Large intestine (tissue), 3 donors: ENCODE data around the gene GGA1. TPM values are rescaled to one million over a fixed set of nuclear protein-coding genes. Genes with fewer than 3 reads are reported as not detected.

Experiments
- DNase-seq, 2 donors: peaks; one replicate each; pipeline versions ENCODE4 v3.0.0 to v3.0.0-alpha.2; 2013
- H3K27ac ChIP-seq: one replicate; pipeline ENCODE4 v1.5.1; 2013; ENCODE audit warnings: low read length
- H3K27me3 ChIP-seq: 2 replicates; pipeline ENCODE4 v1.6.1; 2013; ENCODE audit warnings: low read length; ENCODE audit not compliant: control insufficient read depth, insufficient read depth
- H3K36me3 ChIP-seq: 2 replicates; pipeline ENCODE4 v1.6.1; 2013; ENCODE audit warnings: low read length; ENCODE audit not compliant: control insufficient read depth, insufficient read depth
- H3K4me1 ChIP-seq: one replicate; pipeline ENCODE4 v1.6.1; 2013; ENCODE audit warnings: low read length; ENCODE audit not compliant: control insufficient read depth, insufficient read depth
- H3K4me3 ChIP-seq: one replicate; pipeline ENCODE4 v1.5.1; 2013; ENCODE audit warnings: low read length
- H3K9me3 ChIP-seq: one replicate; pipeline ENCODE4 v1.6.1; 2013; ENCODE audit warnings: mild to moderate bottlenecking, low read depth, low read length, moderate library complexity; ENCODE audit not compliant: control insufficient read depth
- WGBS: methylation state at CpG from one replicate; pipeline ENCODE4 v1.1.5; 2013; ENCODE audit warnings: low lambda C conversion rate; ENCODE audit not compliant: insufficient coverage; 5-methylcytosine and 5-hydroxymethylcytosine counted together
- polyA plus RNA-seq: library from polyadenylated mRNA; unstranded; fragments of 120-200 nt; gene quantifications from one replicate; pipeline ENCODE4 v1.2.1, GENCODE V29; 2013

GGA1 gene
- polyA plus RNA-seq, 1 donor = 49.7 TPM

- no peaks in the 10 kb centered on the region for H3K9me3 ChIP-seq
- DNase-seq = peak in 1 of 2 donors; percentile 1
- no peak overlapping the region for H3K4me3 ChIP-seq
- no peaks in the 10 kb centered on the region for H3K27me3 ChIP-seq
- H3K36me3 ChIP-seq = peaks cover 74% of the 10 kb centered on the region
- no CpG with 5 or more reads among the region's 7 CpGs for WGBS
- H3K4me1 ChIP-seq = peaks cover 7% of the 10 kb centered on the region
- no peak overlapping the region for H3K27ac ChIP-seq
These were observed 11.4 kb downstream of the GGA1 start for GRCh38 chr22:37619991-37620390.

- no peaks in the 10 kb centered on the region for H3K9me3 ChIP-seq
- WGBS = no CpG with 5 or more reads among the region's 12 CpGs
- H3K27me3 ChIP-seq = no peaks in the 10 kb centered on the region
- H3K4me1 ChIP-seq = peaks cover 13% of the 10 kb centered on the region
- H3K27ac ChIP-seq = no peak overlapping the region
- no peak overlapping the region for H3K4me3 ChIP-seq
- no peak for DNase-seq
- peaks cover 83% of the 10 kb centered on the region for H3K36me3 ChIP-seq
These were observed 12.8 kb downstream of the GGA1 start for GRCh38 chr22:37621352-37621860.

- WGBS = no CpG with 5 or more reads among the region's 22 CpGs
- H3K27ac ChIP-seq = no peak overlapping the region
These were observed 14.7 kb downstream of the GGA1 start for GRCh38 chr22:37623075-37624016.

GRCh38 chr22:37624017-37624365, 15.4 kb downstream of the GGA1 start:
- Histone ChIP-seq H3K27ac (no peak overlapping the region), H3K9me3 (no peaks in the 10 kb centered on the region), H3K36me3 (peaks cover 71% of the 10 kb centered on the region), H3K4me3 (no peak overlapping the region), H3K27me3 (no peaks in the 10 kb centered on the region), H3K4me1 (peaks cover 20% of the 10 kb centered on the region)
- no CpG with 5 or more reads among the region's 6 CpGs for WGBS
- no peak for DNase-seq

More at GRCh38 chr22:37623075-37624016, 14.7 kb downstream of the GGA1 start:
- Histone ChIP-seq H3K36me3 (peaks cover 71% of the 10 kb centered on the region), H3K4me1 (peaks cover 20% of the 10 kb centered on the region), H3K27me3 (no peaks in the 10 kb centered on the region), H3K4me3 (no peak overlapping the region), H3K9me3 (no peaks in the 10 kb centered on the region)
- peak in 1 of 2 donors; percentile 54 for DNase-seq

GRCh38 chr22:37624876-37625275, 16.2 kb downstream of the GGA1 start:
- Histone ChIP-seq H3K27ac (no peak overlapping the region), H3K27me3 (no peaks in the 10 kb centered on the region), H3K36me3 (peaks cover 75% of the 10 kb centered on the region), H3K4me1 (peaks cover 20% of the 10 kb centered on the region), H3K9me3 (no peaks in the 10 kb centered on the region), H3K4me3 (no peak overlapping the region)
- no CpG with 5 or more reads among the region's 7 CpGs for WGBS
- no peak for DNase-seq

- peaks cover 25% of the 10 kb centered on the region for H3K4me1 ChIP-seq
- H3K27ac ChIP-seq = no peak overlapping the region
- H3K9me3 ChIP-seq = no peaks in the 10 kb centered on the region
- H3K36me3 ChIP-seq = peaks cover 71% of the 10 kb centered on the region
- H3K27me3 ChIP-seq = no peaks in the 10 kb centered on the region
- no peak for DNase-seq
- no CpG with 5 or more reads among the region's 14 CpGs for WGBS
- no peak overlapping the region for H3K4me3 ChIP-seq
These were observed 17.1 kb downstream of the GGA1 start for GRCh38 chr22:37625737-37626136.

GRCh38 chr22:37626144-37626543, 17.5 kb downstream of the GGA1 start:
- peak in 1 of 2 donors; percentile 62 for DNase-seq
- Histone ChIP-seq H3K27me3 (no peaks in the 10 kb centered on the region), H3K9me3 (no peaks in the 10 kb centered on the region), H3K4me3 (no peak overlapping the region), H3K4me1 (peaks cover 28% of the 10 kb centered on the region), H3K27ac (no peak overlapping the region), H3K36me3 (peaks cover 67% of the 10 kb centered on the region)
- WGBS = no CpG with 5 or more reads among the region's 11 CpGs

- Histone ChIP-seq H3K36me3 (peaks cover 65% of the 10 kb centered on the region), H3K27ac (no peak overlapping the region), H3K4me3 (no peak overlapping the region), H3K27me3 (no peaks in the 10 kb centered on the region), H3K4me1 (peaks cover 33% of the 10 kb centered on the region), H3K9me3 (no peaks in the 10 kb centered on the region)
- WGBS = no CpG with 5 or more reads among the region's 13 CpGs
- no peak for DNase-seq
These were observed 18.0 kb downstream of the GGA1 start for GRCh38 chr22:37626556-37627075.

- H3K9me3 ChIP-seq = no peaks in the 10 kb centered on the region
- no peaks in the 10 kb centered on the region for H3K27me3 ChIP-seq
- H3K27ac ChIP-seq = no peak overlapping the region
- DNase-seq = no peak
- H3K4me3 ChIP-seq = no peak overlapping the region
- H3K4me1 ChIP-seq = peaks cover 38% of the 10 kb centered on the region
- peaks cover 69% of the 10 kb centered on the region for H3K36me3 ChIP-seq
- WGBS = no CpG with 5 or more reads among the region's 7 CpGs
These were observed 18.5 kb downstream of the GGA1 start for GRCh38 chr22:37627121-37627520.

GRCh38 chr22:37627545-37627944, 18.9 kb downstream of the GGA1 start:
- H3K27me3 ChIP-seq = no peaks in the 10 kb centered on the region
- H3K27ac ChIP-seq = no peak overlapping the region
- no peak for DNase-seq
- H3K9me3 ChIP-seq = no peaks in the 10 kb centered on the region
- no peak overlapping the region for H3K4me3 ChIP-seq
- H3K36me3 ChIP-seq = peaks cover 71% of the 10 kb centered on the region
- WGBS = 80% methylated on average over 1 of the region's 6 CpGs
- H3K4me1 ChIP-seq = peaks cover 42% of the 10 kb centered on the region
